HG02798 (cell line): ENCODE measurements around the gene ASIC4.

Experiments
- ATAC-seq: cut with Tn5 transposase; IDR thresholded peaks from one replicate; pipeline ENCODE4 v1.9.1; 2021; ENCODE audit warnings: mild to moderate bottlenecking; ENCODE audit not compliant: unreplicated experiment, poor library complexity

Gene ASIC4

DNA sequence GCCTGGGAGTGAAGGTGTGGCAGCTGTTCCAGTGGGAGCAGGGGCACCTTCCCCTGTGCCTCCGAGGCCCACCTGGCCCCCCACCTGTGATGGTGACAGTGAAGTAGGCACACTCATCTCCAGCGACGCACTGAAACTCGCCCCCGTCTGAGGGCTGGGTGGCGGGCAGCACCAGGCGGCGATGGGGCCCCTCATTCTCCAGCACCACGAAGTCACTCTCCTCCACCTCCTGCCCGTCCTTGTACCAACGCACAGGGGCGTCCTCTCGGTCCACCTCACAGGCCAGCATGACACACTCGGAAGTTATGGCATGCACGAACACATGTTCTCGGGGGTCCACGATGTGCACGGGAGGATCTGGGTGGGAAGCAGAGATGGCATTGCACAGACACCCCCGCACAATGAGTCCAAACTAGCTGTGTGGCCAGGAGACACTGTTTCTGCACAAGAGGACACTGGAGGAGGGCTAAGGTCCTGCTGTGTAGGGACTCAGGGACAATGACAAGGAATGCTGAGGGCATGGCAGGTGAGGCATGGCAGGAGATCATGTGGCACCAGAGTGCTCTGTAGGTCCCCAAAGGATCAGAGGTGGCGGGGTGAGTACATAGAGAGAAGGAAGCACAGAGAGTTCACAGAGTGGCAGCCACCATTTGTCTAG, 49.1 kb downstream of the ASIC4 start:
- ATAC-seq, result no peak

GRCh38 chr2:219565130-219566080, 51.1 kb downstream of the ASIC4 start:
- ATAC-seq, result no peak

GRCh38 chr2:219566640-219567039, 52.4 kb downstream of the ASIC4 start:
- ATAC-seq, result no peak

DNA sequence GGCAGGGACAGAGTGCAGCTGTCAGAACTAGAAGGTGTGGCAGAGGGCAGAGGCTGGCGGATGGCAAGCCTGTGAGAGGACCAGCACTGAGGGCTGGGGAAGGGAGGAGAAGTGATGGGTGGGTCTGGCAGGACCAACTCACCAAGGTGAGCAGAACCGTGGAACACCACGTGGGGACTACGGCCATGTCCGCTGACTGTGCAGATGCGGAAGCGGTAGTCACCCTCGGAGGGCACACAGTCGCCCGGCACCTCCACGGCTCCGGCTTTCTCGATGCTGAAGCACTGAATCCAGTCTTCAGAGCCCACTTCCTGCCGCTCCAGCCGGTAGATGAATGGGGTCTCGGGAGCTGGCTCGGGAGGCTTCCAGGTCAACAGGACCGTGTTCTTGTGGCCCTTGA, 52.8 kb downstream of the ASIC4 start:
- ATAC-seq, result no peak

DNA sequence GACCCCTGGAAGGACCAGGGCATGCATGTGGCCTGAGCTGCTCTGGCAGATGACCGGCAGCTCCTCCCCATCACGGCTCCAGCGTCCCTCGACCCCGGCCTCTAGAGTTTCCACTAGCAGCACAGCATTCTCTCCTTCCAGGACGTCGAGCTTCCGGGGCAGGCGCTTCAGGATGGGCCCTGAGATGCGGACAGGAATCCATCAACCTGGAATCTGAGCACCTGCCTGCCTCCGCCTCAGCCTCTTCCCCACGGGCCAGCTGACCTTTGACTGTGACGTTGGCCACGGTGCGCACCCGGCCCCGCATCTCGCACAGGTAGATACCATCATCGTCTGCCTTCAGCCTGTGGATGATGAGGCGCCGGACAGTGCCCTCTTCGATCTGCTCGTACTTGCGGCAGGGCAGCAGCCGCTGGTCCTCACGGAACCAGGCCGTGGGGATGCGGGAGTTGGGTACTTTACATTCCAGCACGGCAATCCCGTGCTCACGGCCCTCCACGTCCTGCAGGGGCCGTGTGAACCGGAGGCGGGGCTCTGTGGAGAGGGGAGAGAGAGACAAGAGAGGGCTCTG, 53.6 kb downstream of the ASIC4 start:
- ATAC-seq, result no peak

DNA sequence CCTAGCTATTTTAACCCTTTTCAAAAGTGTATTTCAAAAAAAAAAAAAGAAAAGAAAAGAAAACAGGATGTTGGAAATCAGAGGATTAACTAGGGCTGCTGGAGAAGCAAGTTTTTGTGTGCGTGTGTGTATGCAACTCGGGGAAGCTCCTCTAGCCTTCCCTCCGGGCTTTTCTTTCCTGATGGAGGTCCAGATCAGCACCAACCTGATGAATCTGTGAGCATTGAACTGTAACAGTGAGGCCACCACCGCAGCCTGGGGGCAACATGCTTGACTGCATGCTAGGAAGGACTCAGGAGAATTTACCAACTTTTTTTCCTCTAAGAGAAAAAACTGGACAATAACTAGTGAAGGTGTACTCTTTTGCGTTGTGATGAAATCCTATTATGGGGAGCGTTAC, 54.8 kb downstream of the ASIC4 start:
- no peak for ATAC-seq

DNA sequence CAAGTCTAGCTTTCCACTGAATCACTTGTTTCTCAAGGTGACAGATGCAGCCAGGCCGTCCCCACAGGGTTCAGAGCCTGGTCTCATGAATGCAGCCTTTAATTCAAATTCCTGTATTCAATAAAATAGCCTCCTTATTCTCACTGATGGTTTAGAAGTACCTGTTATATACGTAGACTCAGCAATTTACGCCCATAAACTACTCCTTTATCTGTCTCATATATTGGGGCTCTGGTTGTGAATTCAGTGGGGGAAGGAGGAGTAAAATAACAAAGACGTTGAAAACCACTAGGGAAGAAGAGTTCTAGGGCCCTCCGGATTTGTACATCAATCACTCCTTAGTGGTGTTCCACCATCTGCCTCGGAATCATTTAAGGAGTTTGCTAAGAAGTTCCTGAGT, 55.4 kb downstream of the ASIC4 start:
- no peak for ATAC-seq

GRCh38 chr2:219570194-219570923, 56.1 kb downstream of the ASIC4 start:
- ATAC-seq, result no peak

DNA sequence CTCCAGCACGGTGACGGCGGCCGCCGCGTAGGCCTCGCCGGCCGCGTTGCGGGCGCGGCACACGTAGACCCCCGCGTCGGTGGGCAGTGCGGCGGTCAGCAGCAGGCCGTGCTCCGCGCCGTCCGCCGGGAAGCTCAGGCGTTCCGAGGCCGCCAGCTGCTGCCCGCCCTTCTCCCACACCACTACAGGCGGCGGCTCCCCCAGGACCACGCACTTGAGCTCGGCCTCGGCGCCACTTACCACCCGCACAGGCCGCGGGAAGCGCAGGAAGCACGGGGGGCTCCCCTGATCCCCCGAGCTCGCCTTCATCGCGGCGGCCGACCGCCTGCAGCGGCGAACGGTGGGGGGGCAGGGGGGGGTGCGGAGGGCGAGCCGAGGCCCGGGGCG, 56.6 kb downstream of the ASIC4 start:
- ATAC-seq, result no peak

DNA sequence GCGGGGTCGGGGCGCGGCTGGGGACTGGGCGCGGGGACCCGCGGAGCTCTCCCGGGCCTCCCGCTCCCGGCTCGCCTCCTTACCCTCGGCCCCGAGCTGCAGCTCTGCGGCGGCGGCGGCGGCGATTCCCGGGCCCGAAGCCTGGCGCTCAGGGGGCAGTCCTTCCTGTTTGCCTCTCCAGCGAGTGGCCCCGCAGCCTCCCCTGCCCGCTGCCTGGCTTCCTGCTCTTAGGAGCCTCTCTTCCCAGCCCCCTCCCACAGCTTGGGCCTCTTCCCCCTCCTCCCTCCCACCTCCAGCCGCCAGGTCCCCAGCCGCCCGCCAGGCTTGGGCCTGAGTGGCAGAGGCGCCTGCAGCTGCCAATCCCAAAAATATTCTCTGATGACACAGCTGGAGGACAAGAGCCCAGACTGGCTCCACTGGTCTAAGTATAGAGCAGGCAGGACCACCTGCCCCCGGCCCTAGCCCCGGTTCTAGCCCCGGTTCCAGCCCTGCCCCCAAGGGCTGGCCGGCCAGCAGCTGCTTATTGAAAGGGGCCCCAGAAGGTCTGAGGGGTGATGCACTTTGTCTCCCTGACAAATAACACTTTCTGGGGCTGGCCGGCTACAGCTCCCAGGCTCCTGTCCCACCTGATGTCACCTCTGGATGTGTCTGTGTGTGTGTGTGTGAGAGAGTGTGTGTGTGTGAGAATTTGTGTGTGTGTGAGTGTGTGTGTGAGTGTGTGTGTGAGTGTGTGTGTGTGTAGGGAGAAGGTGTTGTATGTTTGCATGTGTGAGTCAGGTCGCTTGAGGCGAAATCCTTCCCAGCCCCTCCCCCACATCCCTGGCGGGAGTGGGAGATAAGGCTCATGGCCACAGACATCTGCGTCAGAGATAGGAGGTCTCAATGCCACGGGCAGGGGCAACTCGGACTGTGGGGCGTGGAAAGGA, 57.3 kb downstream of the ASIC4 start, which contains the start of gene OBSL1:
Gene OBSL1 (minus strand): TSS at position 229 of the 926 bp plus-strand sequence. CDS start 307 bp downstream, outside the sequence.
- no peak for ATAC-seq

DNA sequence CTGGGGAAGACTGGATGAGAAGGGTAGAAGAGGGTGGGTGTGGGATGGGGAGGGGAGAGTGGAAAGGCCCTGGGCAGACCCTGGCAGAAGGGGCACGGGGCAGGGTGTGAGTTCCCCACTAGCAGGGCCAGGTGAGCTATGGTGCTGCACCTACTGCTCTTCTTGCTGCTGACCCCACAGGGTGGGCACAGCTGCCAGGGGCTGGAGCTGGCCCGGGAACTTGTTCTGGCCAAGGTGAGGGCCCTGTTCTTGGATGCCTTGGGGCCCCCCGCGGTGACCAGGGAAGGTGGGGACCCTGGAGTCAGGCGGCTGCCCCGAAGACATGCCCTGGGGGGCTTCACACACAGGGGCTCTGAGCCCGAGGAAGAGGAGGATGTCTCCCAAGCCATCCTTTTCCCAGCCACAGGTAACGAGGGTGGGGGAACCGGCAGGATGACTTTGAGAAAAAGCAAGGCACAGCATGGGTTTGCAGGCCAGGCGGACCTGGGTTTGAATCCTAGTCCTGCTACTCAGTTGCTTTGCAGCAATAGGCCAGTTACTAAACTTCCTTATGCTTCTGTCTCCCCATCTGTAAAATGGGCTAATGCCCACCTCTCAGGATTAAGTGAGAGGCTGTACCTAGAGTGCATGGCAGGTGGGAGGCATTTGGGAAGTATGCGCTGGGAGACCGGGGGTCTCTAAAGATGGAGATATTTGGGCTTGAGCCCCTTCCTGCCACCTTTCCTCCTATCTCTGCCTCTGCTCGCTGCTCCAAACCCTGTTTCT, 58.1 kb downstream of the ASIC4 start, which contains the start of gene INHA:
Gene INHA (plus strand): TSS at position 74 of the 765 bp plus-strand sequence. CDS start 65 bp downstream, at position 139.
- ATAC-seq, result no peak

GRCh38 chr2:219573166-219573565, 58.9 kb downstream of the ASIC4 start:
- no peak for ATAC-seq

GRCh38 chr2:219574484-219575311, 60.4 kb downstream of the ASIC4 start:
- no peak for ATAC-seq

DNA sequence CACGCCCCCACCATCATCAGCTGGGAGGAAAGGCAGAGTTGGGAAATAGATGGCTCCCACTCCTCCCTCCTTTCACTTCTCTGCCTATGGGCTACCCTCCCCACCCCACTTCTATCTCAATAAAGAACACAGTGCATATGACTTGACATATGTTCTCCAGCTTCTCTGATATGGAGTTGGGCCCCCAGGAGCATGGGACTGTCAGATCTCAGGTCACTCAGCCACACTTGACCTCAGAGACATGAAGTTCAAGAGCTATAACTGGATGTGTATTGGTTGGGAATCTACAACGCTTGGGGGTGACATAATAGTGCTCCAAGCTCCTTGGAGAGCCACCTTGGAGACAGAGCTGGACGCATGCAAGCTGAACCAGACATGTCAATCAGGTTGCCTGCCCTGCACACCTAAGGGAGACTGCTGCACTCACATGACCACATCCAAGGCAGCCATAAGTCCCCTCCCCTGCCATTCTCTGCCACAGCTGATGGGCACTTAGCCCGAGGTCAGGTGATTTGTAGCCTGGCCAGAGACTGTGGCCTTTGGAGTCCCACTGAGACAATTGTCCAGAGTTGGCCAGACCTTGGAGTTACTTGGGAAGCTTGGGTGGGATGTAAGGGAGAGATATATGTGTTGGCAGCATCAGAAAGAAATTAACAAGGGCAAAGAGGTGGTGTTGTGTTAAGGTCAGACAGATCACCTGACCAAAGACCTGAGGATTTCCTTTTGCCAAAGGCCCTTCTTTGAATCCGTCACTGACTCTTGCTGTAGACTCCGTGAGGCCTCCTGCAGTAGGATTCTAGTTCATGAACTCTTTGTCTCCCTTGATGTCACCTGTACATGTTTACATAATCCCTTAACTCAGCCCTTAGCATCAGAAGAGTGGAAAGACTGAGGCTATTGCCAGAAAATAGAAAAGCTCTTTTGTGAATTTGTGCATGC, 61.6 kb downstream of the ASIC4 start:
- no peak for ATAC-seq

GRCh38 chr2:219576505-219577388, 62.5 kb downstream of the ASIC4 start:
- ATAC-seq, result no peak
